Retinal pigment epithelial cell (primary cell): ENCODE data around the gene FRK.

Source experiments
- DNase-seq: peaks from one replicate; pipeline ENCODE4 v3.0.0-alpha.2; 2010; ENCODE audit warnings: low read depth
- H3K4me3 ChIP-seq: 2 replicates; pipeline ENCODE4 v1.5.1; 2011; ENCODE audit warnings: mild to moderate bottlenecking, low read length, control low read depth, moderate library complexity
- CTCF ChIP-seq: conservative IDR thresholded peaks from 2 replicates; pipeline ENCODE4 v1.5.1; 2011; ENCODE audit warnings: low read depth, low read length, control low read depth, inconsistent platforms

The FRK gene

DNA sequence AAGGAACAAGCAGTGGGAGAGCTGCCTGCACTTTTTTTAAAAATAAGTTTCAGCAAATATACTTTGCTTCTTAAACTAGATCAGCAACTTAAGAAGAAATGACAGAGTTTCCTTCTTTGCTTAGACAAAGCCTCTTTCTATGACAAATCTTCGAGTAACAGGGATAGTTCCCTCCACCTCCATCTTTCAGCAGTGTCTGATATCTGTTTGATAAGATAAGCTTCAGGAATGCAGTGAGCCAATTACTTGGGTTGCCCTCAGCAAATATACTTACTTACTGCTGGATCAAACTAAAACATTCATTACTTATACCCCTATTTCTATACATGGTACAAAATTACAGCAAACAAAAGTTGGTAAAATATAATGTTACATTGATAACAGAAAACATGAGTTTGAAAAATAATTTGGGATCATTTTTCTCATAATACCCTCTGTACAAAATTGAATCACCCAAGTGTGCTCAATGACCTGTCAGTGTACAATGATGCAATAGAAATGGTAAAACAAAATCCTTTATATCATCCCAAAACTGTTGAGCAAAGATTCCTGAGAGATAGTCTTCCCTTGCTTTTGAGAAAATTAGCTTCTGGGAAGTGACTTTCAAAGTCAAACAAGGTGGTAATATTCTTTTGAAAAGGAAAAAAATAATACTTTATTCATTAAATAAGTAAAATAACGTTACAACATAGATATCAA lies 24.5 kb downstream of the FRK start:
- no peak for TF ChIP-seq CTCF
- H3K4me3 ChIP-seq = no peak overlapping the region
- DNase-seq = no peak

GRCh38 chr6:116035616-116036015 lies 25.1 kb downstream of the FRK start:
- DNase-seq = no peak
- H3K4me3 ChIP-seq = no peak overlapping the region
- TF ChIP-seq CTCF = no peak

DNA sequence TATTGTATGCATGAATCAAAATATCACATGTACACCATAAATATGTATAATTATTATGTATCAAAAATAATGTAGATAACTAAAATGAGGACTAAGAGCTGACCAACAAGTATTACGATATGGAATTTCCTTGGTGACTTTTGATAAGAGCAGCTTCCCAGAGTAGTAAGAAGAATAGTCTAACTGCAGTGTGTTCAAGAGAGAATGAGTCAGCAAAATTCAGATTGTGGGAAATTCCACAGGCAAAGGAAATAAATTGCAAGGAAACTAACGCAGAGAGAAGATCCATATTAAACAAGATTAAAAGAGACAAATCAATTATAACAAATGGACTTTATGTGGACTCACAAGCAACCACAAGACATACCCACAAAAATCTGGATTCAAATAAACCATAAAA lies 26.4 kb downstream of the FRK start:
- TF ChIP-seq CTCF = no peak
- no peak for DNase-seq

GRCh38 chr6:116033687-116034303 lies 26.9 kb downstream of the FRK start:
- H3K4me3 ChIP-seq = no peak overlapping the region
- TF ChIP-seq CTCF = no peak
- DNase-seq = no peak

More for the DNA sequence above, 26.4 kb downstream of the FRK start:
- H3K4me3 ChIP-seq = no peak overlapping the region

- no peak for TF ChIP-seq CTCF
- no peak for DNase-seq
- H3K4me3 ChIP-seq = no peak overlapping the region
Observed at GRCh38 chr6:116030770-116031169, 29.9 kb downstream of the FRK start.

DNA sequence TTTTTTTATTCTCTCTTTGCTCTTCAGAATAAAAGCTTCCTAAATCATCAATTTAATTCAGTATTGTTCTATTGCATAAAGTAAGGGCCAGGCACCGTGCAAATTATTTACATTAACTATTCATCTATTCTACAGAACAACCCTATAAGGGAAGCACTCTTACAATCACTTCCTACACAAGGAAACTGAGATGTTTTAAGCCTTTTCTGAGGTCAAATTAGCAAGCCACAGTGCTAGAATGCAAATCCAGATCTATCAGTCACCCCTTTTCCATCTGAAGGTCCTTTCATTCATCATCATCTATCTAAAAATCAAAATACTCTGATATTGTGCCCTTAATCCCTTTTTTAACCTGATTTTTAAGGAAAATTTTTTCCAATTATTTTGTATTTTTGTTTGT lies 31.2 kb downstream of the FRK start:
- DNase-seq = no peak
- no peak for TF ChIP-seq CTCF
- H3K4me3 ChIP-seq = no peak overlapping the region

- no peak for DNase-seq
- no peak for TF ChIP-seq CTCF
- H3K4me3 ChIP-seq = no peak overlapping the region
Observed at GRCh38 chr6:116028233-116028632, 32.5 kb downstream of the FRK start.
